MCF 10A (cell line): ENCODE measurements around the gene MYH1. TPM values are rescaled to one million over a fixed set of nuclear protein-coding genes. Genes with fewer than 3 reads are reported as not detected.

Source experiments
- BruUV-seq: library from RNA; stranded (reverse); fragments of 400-500 nt; replicated peaks from 2 replicates; lab custom pipeline; 2021; lab: Mats Ljungman, UMichigan
- CTCF ChIA-PET: fragments of 300-600 bp; sonication (Branson Sonifier 250); formaldehyde crosslinking; extraction: SDS; loops from one replicate; lab custom pipeline; 2021; ENCODE audit warnings: antibody characterized with exemption, inconsistent platforms; lab: Yijun Ruan, JAX
- POLR2A ChIA-PET: fragments of 300-600, 350-650 bp; sonication (Branson Sonifier 250); formaldehyde crosslinking; extraction: SDS; loops from one replicate; lab custom pipeline; 2020; ENCODE audit warnings: antibody characterized with exemption, inconsistent platforms; lab: Yijun Ruan, JAX
- DNase-seq: peaks from one replicate; pipeline ENCODE4 v3.0.0-alpha.2; 2018; ENCODE audit not compliant: unreplicated experiment
- H3K27ac Mint-ChIP-seq: one replicate; pipeline ENCODE4 v1.8.0; 2022; ENCODE audit warnings: mild to moderate bottlenecking, low read depth, mixed read lengths; ENCODE audit not compliant: unreplicated experiment
- H3K27me3 Mint-ChIP-seq: one replicate; pipeline ENCODE4 v1.8.0; 2022; ENCODE audit warnings: mixed read lengths; ENCODE audit not compliant: insufficient read depth, unreplicated experiment
- H3K36me3 Mint-ChIP-seq: one replicate; pipeline ENCODE4 v1.8.0; 2022; ENCODE audit warnings: mild to moderate bottlenecking, moderate library complexity, mixed read lengths; ENCODE audit not compliant: insufficient read depth, unreplicated experiment
- H3K4me1 Mint-ChIP-seq: one replicate; pipeline ENCODE4 v1.8.0; 2022; ENCODE audit warnings: mixed read lengths; ENCODE audit not compliant: insufficient read depth, unreplicated experiment
- H3K4me3 Mint-ChIP-seq: one replicate; pipeline ENCODE4 v1.8.0; 2022; ENCODE audit warnings: mild to moderate bottlenecking, moderate library complexity, mixed read lengths; ENCODE audit not compliant: unreplicated experiment
- H3K9me3 Mint-ChIP-seq: one replicate; pipeline ENCODE4 v1.8.0; 2022; ENCODE audit warnings: mixed read lengths; ENCODE audit not compliant: unreplicated experiment
- CTCF ChIP-seq: fragments of 200-600 bp; IDR thresholded peaks from one replicate; pipeline ENCODE4 v1.8.0; 2022; ENCODE audit warnings: antibody characterized with exemption, mild to moderate bottlenecking; ENCODE audit not compliant: unreplicated experiment
- intact Hi-C: fragments of 100-400 bp; cut with micrococcal nuclease; formaldehyde crosslinking; loops from 2 replicates; pipeline ENCODE4 v1.14.1; 2022
- total RNA-seq: library from RNA; stranded (reverse); gene quantifications from 2 replicates; pipeline ENCODE4 v1.2.3, GENCODE V29; 2022

The MYH1 gene
- total RNA-seq, 1 experiment from 2014 or later: not detected

- POLR2A ChIA-PET: no interaction called here
- no peaks in the 10 kb centered on the region for H3K9me3 Mint-ChIP-seq
- DNase-seq: no peak
- H3K4me1 Mint-ChIP-seq: no peaks in the 10 kb centered on the region
- no peak overlapping the region for H3K4me3 Mint-ChIP-seq
- intact Hi-C loops: no loop called here
- TF ChIP-seq CTCF: no peak
- peaks cover 59% of the 10 kb centered on the region for H3K27me3 Mint-ChIP-seq
- H3K27ac Mint-ChIP-seq: no peak overlapping the region
- H3K36me3 Mint-ChIP-seq: no peaks in the 10 kb centered on the region
- CTCF ChIA-PET: interaction anchor here (1.0 kb wide), 1 partner anchor 95 kb away, joined by 3 read pairs; no protein-coding TSS in a partner anchor
- BruUV-seq: no TSS peak
Measured at GRCh38 chr17:10521949-10522348, 3.6 kb upstream of the MYH1 start.

- CTCF ChIA-PET: no interaction called here
- Mint-ChIP-seq H3K4me3 (no peak overlapping the region), H3K4me1 (no peaks in the 10 kb centered on the region), H3K9me3 (no peaks in the 10 kb centered on the region), H3K36me3 (no peaks in the 10 kb centered on the region), H3K27me3 (peaks cover 34% of the 10 kb centered on the region), H3K27ac (no peak overlapping the region)
- TF ChIP-seq CTCF: no peak
- intact Hi-C loops: no loop called here
- BruUV-seq: no TSS peak
- DNase-seq: no peak
- POLR2A ChIA-PET: no interaction called here
Measured at GRCh38 chr17:10516638-10517037, 1.7 kb downstream of the MYH1 start.

- no TSS peak for BruUV-seq
- Mint-ChIP-seq H3K36me3 (no peaks in the 10 kb centered on the region), H3K9me3 (no peaks in the 10 kb centered on the region), H3K4me3 (no peak overlapping the region), H3K27me3 (peaks cover 34% of the 10 kb centered on the region), H3K27ac (no peak overlapping the region), H3K4me1 (no peaks in the 10 kb centered on the region)
- intact Hi-C loops: no loop called here
- ChIA-PET POLR2A (no interaction called here), CTCF (no interaction called here)
- no peak for DNase-seq
- TF ChIP-seq CTCF: no peak
Measured at GRCh38 chr17:10516065-10516464, 2.3 kb downstream of the MYH1 start.

- no peak for TF ChIP-seq CTCF
- H3K4me1 Mint-ChIP-seq: no peaks in the 10 kb centered on the region
- no peaks in the 10 kb centered on the region for H3K9me3 Mint-ChIP-seq
- CTCF ChIA-PET: interaction anchor here (0.8 to 1.0 kb wide), 3 partner anchors 15 to 104 kb away, joined by 3 to 4 read pairs (median 3); no protein-coding TSS in a partner anchor
- intact Hi-C loops: no loop called here
- no peaks in the 10 kb centered on the region for H3K36me3 Mint-ChIP-seq
- H3K27ac Mint-ChIP-seq: no peak overlapping the region
- no peak overlapping the region for H3K4me3 Mint-ChIP-seq
- H3K27me3 Mint-ChIP-seq: peaks cover 27% of the 10 kb centered on the region
- DNase-seq: no peak
- no TSS peak for BruUV-seq
- POLR2A ChIA-PET: no interaction called here
Measured at GRCh38 chr17:10513299-10514067, 4.9 kb downstream of the MYH1 start.
